Body of pancreas (tissue), 4 donors: ENCODE measurements around the gene LBP. TPM values are rescaled to one million over a fixed set of nuclear protein-coding genes. Genes with fewer than 3 reads are reported as not detected.
A peak's percentile ranks its signal among the peaks of the same experiment; 100 is the strongest.

ENCODE experiments used
- ATAC-seq: fragments of 150-250 bp; one replicate; pipeline ENCODE4 v1.9.1; 2016
- DNase-seq, 4 donors: peaks; one replicate each; pipeline ENCODE4 v3.0.0-alpha.2; 2019
- H3K27ac ChIP-seq, 4 donors: fragments of 200-600 bp; sonication (generic); 1 replicate in 3 of 4; 2 replicates in 1 of 4; pipeline versions ENCODE4 v1.5.1 to v1.6.1; 2016 to 2019; ENCODE audit warnings: mild to moderate bottlenecking in 1 of 4, mixed read lengths in 1 of 4, moderate library complexity in 1 of 4
- H3K27me3 ChIP-seq, 2 donors: fragments of 200-600 bp; sonication (generic); one replicate each; pipeline ENCODE4 v1.6.0; 2016; ENCODE audit warnings: mild to moderate bottlenecking in 1 of 2
- H3K36me3 ChIP-seq, 2 donors: fragments of 200-600 bp; sonication (generic); replicated peaks in 1 of 2; 2 replicates each; pipeline ENCODE4 v1.5.1; 2016; ENCODE audit warnings: low read depth in 2 of 2; ENCODE audit not compliant: insufficient read depth in 1 of 2
- H3K4me1 ChIP-seq: fragments of 200-600 bp; sonication (generic); one replicate; pipeline ENCODE4 v1.6.0; 2016
- H3K4me3 ChIP-seq, 2 donors: fragments of 200-600 bp; sonication (generic); 1 replicate in 1 of 2; 2 replicates in 1 of 2; pipeline ENCODE4 v1.5.1; 2016 to 2019
- H3K9me3 ChIP-seq, 3 donors: fragments of 200-600 bp; sonication (generic); 1 replicate in 2 of 3; 2 replicates in 1 of 3; pipeline ENCODE4 v1.5.1; 2016
- POLR2A ChIP-seq, 3 donors: fragments of 450-650 bp; IDR thresholded peaks; one replicate each; pipeline ENCODE4 v1.6.1; 2016; ENCODE audit warnings: antibody characterized with exemption in 3 of 3, mild to moderate bottlenecking in 2 of 3
- WGBS, 2 donors: methylation state at CpG; one replicate each; pipeline ENCODE4 v1.1.5; 2017; 5-methylcytosine and 5-hydroxymethylcytosine counted together
- intact Hi-C: fragments of 100-400 bp; cut with DNase I; formaldehyde crosslinking; loops from one replicate; pipeline ENCODE4 v1.15.1; 2023
- total RNA-seq, 2 donors: library from RNA; depleted of rRNA; stranded (reverse); fragments of >200 nt; gene quantifications; one replicate each; pipeline ENCODE4 v1.1.0, GENCODE V29; 2016
- TF ChIP-seq, protein P1 (sequence below), 7 experiments: fragments of 450-650 bp in 4 of 7; fragments of 200-600 bp in 3 of 7; sonication (generic) in 3 of 7; IDR thresholded peaks; one replicate each; pipeline ENCODE4 v1.5.1; 2016 to 2019; ENCODE audit warnings: antibody characterized with exemption in 7 of 7

The LBP gene, protein sequence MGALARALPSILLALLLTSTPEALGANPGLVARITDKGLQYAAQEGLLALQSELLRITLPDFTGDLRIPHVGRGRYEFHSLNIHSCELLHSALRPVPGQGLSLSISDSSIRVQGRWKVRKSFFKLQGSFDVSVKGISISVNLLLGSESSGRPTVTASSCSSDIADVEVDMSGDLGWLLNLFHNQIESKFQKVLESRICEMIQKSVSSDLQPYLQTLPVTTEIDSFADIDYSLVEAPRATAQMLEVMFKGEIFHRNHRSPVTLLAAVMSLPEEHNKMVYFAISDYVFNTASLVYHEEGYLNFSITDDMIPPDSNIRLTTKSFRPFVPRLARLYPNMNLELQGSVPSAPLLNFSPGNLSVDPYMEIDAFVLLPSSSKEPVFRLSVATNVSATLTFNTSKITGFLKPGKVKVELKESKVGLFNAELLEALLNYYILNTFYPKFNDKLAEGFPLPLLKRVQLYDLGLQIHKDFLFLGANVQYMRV
- total RNA-seq, result under 1 TPM in 1 of 2 donors, not detected in 1; 0.66 TPM

DNA sequence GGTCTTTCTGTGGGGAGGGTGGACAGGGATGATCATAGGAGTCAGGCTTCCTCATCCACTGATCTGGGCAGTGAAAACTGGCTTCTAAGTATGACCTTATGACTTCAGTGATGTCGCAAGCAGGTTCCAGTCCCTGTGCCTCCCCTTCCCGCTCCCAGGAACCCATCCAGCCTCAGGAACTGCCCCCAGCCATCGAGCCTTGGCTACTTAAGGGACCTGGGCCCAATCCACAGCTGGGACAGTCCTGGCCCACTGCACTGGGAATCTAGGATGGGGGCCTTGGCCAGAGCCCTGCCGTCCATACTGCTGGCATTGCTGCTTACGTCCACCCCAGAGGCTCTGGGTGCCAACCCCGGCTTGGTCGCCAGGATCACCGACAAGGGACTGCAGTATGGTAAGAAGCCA is at the start of gene LBP:
TSS of gene LBP (plus strand) at position 236 of the 405 bp plus-strand sequence. CDS start at position 271, 35 bp downstream.
- Histone ChIP-seq H3K4me1 (no peaks in the 10 kb centered on the region), H3K4me3 (no peak within 1 kb of the TSS), H3K27ac (no peak within 1 kb of the TSS), H3K36me3 (no peaks in the 10 kb centered on the region), H3K9me3 (no peaks in the 10 kb centered on the region), H3K27me3 (no peaks in the 10 kb centered on the region)
- TF ChIP-seq, protein P1, sequence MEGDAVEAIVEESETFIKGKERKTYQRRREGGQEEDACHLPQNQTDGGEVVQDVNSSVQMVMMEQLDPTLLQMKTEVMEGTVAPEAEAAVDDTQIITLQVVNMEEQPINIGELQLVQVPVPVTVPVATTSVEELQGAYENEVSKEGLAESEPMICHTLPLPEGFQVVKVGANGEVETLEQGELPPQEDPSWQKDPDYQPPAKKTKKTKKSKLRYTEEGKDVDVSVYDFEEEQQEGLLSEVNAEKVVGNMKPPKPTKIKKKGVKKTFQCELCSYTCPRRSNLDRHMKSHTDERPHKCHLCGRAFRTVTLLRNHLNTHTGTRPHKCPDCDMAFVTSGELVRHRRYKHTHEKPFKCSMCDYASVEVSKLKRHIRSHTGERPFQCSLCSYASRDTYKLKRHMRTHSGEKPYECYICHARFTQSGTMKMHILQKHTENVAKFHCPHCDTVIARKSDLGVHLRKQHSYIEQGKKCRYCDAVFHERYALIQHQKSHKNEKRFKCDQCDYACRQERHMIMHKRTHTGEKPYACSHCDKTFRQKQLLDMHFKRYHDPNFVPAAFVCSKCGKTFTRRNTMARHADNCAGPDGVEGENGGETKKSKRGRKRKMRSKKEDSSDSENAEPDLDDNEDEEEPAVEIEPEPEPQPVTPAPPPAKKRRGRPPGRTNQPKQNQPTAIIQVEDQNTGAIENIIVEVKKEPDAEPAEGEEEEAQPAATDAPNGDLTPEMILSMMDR (IDR thresholded peaks at IDR 0.05), result no peak
- TF ChIP-seq POLR2A (IDR thresholded peaks at IDR 0.05), result no peak
- DNase-seq, result no peak
- ATAC-seq, result no peak
- intact Hi-C loops, result no loop called here
- WGBS, 2 donors, result 70 to 100% methylated on average over 2 to 8 of the region's 8 CpGs

DNA sequence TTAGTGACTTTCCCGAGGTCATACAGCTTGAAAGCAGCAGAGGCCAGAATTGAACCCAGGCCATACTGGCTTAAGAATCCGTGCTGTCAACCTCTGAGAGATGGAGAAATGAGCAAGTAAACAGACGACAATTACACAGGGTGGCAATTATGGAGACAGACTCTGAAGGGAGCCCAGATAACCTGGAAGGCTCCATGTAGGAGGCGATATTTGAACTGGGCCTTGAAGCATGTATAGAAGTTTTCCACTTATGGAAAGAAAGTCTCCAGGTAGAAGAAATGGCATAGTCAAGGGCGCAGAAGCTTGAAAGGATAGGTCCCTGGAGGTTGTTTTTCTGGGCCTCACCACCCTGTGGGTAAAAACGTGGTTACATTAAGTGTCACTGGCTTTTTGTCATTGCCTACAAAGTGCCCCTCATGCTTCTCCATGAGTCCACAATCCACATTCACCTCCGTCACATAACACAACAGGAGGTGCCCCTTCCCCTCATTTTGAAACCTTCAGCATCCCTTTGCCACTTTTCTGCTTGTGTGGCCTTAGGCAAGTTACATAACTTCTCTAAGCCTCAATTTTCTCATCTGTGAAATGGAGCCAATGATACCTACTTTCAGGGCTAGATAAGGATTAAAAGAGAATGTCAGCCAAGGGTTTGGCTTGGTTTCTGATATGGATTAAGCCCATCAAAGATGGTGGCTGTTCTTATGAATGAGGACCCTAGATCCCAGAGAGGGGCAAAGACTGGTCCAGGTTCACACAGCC is 48.2 kb upstream of the LBP start:
- H3K27ac ChIP-seq, result peak overlapping the region in 1 of 4 donors; percentile 19
- H3K4me3 ChIP-seq, result no peak overlapping the region
- intact Hi-C loops, result no loop called here
- DNase-seq (no peak), ATAC-seq (no peak)
- no peaks in the 10 kb centered on the region for H3K9me3 ChIP-seq
- H3K36me3 ChIP-seq, result no peaks in the 10 kb centered on the region
- no peaks in the 10 kb centered on the region for H3K27me3 ChIP-seq
- TF ChIP-seq POLR2A (IDR thresholded peaks at IDR 0.05), result no peak
- TF ChIP-seq, protein P1 (IDR thresholded peaks at IDR 0.05), result no peak
- H3K4me1 ChIP-seq, result peaks cover 4% of the 10 kb centered on the region
- 80 to 84% methylated on average over 7 of the region's 7 CpGs for WGBS, 2 donors

DNA sequence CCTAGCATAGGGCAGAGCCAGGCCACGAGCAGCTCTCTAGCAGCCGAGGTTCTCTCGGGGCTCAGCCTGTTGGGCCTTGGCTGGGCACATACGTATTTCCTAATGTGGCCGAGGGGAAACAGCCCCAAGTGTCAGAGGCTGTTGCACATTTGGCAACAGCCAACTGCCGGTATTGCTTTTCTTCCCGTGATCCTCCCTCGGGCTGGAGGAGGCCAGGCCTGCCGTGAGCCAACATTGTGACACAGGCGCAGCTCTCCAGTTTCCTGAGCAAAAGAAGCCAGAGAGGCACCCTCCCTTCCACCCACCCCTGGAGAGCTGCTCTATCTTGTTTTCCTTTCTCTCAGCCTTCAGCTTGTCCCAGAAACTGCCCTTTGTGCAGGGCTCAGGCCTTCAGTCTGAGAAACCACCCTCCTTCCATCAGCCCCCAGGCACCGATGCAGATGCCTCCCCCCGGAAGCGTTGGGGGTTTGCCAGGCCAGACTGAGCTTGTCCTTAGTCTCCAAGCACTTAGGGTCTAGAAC is 47.5 kb upstream of the LBP start:
- H3K4me3 ChIP-seq, result no peak overlapping the region
- H3K9me3 ChIP-seq, result no peaks in the 10 kb centered on the region
- peak; percentile 69 for ATAC-seq
- peak; percentile 20 to 67 (median 45) for DNase-seq
- H3K36me3 ChIP-seq, result no peaks in the 10 kb centered on the region
- H3K4me1 ChIP-seq, result peaks cover 4% of the 10 kb centered on the region
- intact Hi-C loops, result no loop called here
- no peaks in the 10 kb centered on the region for H3K27me3 ChIP-seq
- 46 to 59% methylated on average over 13 of the region's 13 CpGs for WGBS, 2 donors
- peak overlapping the region in 1 of 4 donors; percentile 19 for H3K27ac ChIP-seq
- TF ChIP-seq POLR2A (IDR thresholded peaks at IDR 0.05), result no peak
- TF ChIP-seq, protein P1 (IDR thresholded peaks at IDR 0.05), result no peak

DNA sequence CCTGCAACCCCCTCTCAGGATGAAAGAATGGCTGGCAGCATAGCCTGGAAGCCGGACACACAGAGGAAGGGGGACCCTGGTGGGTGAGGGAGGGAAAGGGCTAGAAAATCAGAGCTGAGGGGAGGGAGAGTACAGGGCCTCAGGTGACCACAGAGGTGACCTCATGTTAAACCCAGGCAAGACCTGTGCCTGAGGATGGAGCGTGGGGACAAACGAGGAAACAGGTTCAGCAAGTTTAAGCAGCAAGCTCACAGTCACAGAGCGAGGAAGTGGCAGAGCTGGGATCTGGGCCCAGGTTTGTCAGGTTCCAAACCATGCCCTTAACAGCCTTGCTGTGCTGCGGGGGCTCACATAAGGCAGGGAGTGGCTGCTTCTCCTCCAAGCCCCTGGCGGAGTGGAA is 46.3 kb upstream of the LBP start:
- no peak overlapping the region for H3K4me3 ChIP-seq
- ATAC-seq (no peak), DNase-seq (no peak)
- peaks cover 0 to 3% of the 10 kb centered on the region in 2 donors for H3K27me3 ChIP-seq
- peak overlapping the region in 1 of 4 donors; percentile 30 for H3K27ac ChIP-seq
- no peaks in the 10 kb centered on the region for H3K9me3 ChIP-seq
- TF ChIP-seq, protein P1 (IDR thresholded peaks at IDR 0.05), result no peak
- TF ChIP-seq POLR2A (IDR thresholded peaks at IDR 0.05), result no peak
- intact Hi-C loops, result no loop called here
- no peaks in the 10 kb centered on the region for H3K36me3 ChIP-seq
- peaks cover 4% of the 10 kb centered on the region for H3K4me1 ChIP-seq
- WGBS, 2 donors, result 44 to 58% methylated on average over 5 to 6 of the region's 6 CpGs
